MCF 10A (cell line): Measurements from ENCODE around the gene CPNE7. TPM values are rescaled to one million over a fixed set of nuclear protein-coding genes. Genes with fewer than 3 reads are reported as not detected.

Experiments
- BruUV-seq: library from RNA; stranded (reverse); fragments of 400-500 nt; replicated peaks from 2 replicates; lab custom pipeline; 2021; lab: Mats Ljungman, UMichigan
- CTCF ChIA-PET: fragments of 300-600 bp; sonication (Branson Sonifier 250); formaldehyde crosslinking; extraction: SDS; loops from one replicate; lab custom pipeline; 2021; ENCODE audit warnings: antibody characterized with exemption, inconsistent platforms; lab: Yijun Ruan, JAX
- POLR2A ChIA-PET: fragments of 300-600, 350-650 bp; sonication (Branson Sonifier 250); formaldehyde crosslinking; extraction: SDS; loops from one replicate; lab custom pipeline; 2020; ENCODE audit warnings: antibody characterized with exemption, inconsistent platforms; lab: Yijun Ruan, JAX
- DNase-seq: peaks from one replicate; pipeline ENCODE4 v3.0.0-alpha.2; 2018; ENCODE audit not compliant: unreplicated experiment
- H3K27ac Mint-ChIP-seq: one replicate; pipeline ENCODE4 v1.8.0; 2022; ENCODE audit warnings: mild to moderate bottlenecking, low read depth, mixed read lengths; ENCODE audit not compliant: unreplicated experiment
- H3K27me3 Mint-ChIP-seq: one replicate; pipeline ENCODE4 v1.8.0; 2022; ENCODE audit warnings: mixed read lengths; ENCODE audit not compliant: insufficient read depth, unreplicated experiment
- H3K36me3 Mint-ChIP-seq: one replicate; pipeline ENCODE4 v1.8.0; 2022; ENCODE audit warnings: mild to moderate bottlenecking, moderate library complexity, mixed read lengths; ENCODE audit not compliant: insufficient read depth, unreplicated experiment
- H3K4me1 Mint-ChIP-seq: one replicate; pipeline ENCODE4 v1.8.0; 2022; ENCODE audit warnings: mixed read lengths; ENCODE audit not compliant: insufficient read depth, unreplicated experiment
- H3K4me3 Mint-ChIP-seq: one replicate; pipeline ENCODE4 v1.8.0; 2022; ENCODE audit warnings: mild to moderate bottlenecking, moderate library complexity, mixed read lengths; ENCODE audit not compliant: unreplicated experiment
- H3K9me3 Mint-ChIP-seq: one replicate; pipeline ENCODE4 v1.8.0; 2022; ENCODE audit warnings: mixed read lengths; ENCODE audit not compliant: unreplicated experiment
- intact Hi-C: fragments of 100-400 bp; cut with micrococcal nuclease; formaldehyde crosslinking; loops from 2 replicates; pipeline ENCODE4 v1.14.1; 2022
- total RNA-seq: library from RNA; stranded (reverse); gene quantifications from 2 replicates; pipeline ENCODE4 v1.2.3, GENCODE V29; 2022
- TF ChIP-seq, protein P1 (sequence below): fragments of 200-600 bp; IDR thresholded peaks from one replicate; pipeline ENCODE4 v1.8.0; 2022; ENCODE audit warnings: antibody characterized with exemption, mild to moderate bottlenecking; ENCODE audit not compliant: unreplicated experiment

The CPNE7 gene
- total RNA-seq, 1 experiment from 2014 or later: 86.8 TPM

GRCh38 chr16:89544113-89544512, 31.4 kb upstream of the CPNE7 start:
- ChIA-PET POLR2A (no interaction called here), CTCF (no interaction called here)
- Mint-ChIP-seq H3K9me3 (no peaks in the 10 kb centered on the region), H3K36me3 (peaks cover 40% of the 10 kb centered on the region), H3K4me1 (no peaks in the 10 kb centered on the region), H3K27ac (no peak overlapping the region), H3K4me3 (no peak overlapping the region), H3K27me3 (no peaks in the 10 kb centered on the region)
- no peak for DNase-seq
- intact Hi-C loops: no loop called here
- TF ChIP-seq, protein P1, sequence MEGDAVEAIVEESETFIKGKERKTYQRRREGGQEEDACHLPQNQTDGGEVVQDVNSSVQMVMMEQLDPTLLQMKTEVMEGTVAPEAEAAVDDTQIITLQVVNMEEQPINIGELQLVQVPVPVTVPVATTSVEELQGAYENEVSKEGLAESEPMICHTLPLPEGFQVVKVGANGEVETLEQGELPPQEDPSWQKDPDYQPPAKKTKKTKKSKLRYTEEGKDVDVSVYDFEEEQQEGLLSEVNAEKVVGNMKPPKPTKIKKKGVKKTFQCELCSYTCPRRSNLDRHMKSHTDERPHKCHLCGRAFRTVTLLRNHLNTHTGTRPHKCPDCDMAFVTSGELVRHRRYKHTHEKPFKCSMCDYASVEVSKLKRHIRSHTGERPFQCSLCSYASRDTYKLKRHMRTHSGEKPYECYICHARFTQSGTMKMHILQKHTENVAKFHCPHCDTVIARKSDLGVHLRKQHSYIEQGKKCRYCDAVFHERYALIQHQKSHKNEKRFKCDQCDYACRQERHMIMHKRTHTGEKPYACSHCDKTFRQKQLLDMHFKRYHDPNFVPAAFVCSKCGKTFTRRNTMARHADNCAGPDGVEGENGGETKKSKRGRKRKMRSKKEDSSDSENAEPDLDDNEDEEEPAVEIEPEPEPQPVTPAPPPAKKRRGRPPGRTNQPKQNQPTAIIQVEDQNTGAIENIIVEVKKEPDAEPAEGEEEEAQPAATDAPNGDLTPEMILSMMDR: no peak
- no TSS peak for BruUV-seq

DNA sequence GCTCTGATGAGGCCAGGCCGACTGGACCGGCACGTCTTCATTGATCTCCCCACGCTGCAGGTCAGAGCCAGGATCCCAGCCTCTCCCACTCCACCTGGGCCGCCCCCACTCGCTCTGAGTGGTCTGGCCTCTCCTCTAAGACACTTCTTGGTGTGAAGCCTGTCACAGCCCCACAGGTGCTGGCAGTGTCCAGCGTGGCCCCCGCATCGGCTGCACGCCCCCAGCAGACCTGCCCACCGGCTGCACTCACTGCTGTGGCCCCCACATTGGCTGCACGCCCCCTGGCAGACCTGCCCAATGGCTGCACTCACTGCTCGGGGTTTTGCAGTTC, 30.9 kb upstream of the CPNE7 start:
- Mint-ChIP-seq H3K36me3 (peaks cover 45% of the 10 kb centered on the region), H3K27ac (no peak overlapping the region), H3K4me1 (no peaks in the 10 kb centered on the region), H3K27me3 (no peaks in the 10 kb centered on the region), H3K9me3 (no peaks in the 10 kb centered on the region), H3K4me3 (no peak overlapping the region)
- no TSS peak for BruUV-seq
- POLR2A ChIA-PET: no interaction called here
- no peak for DNase-seq
- TF ChIP-seq, protein P1: no peak
- intact Hi-C loops: no loop called here
- CTCF ChIA-PET: no interaction called here

DNA sequence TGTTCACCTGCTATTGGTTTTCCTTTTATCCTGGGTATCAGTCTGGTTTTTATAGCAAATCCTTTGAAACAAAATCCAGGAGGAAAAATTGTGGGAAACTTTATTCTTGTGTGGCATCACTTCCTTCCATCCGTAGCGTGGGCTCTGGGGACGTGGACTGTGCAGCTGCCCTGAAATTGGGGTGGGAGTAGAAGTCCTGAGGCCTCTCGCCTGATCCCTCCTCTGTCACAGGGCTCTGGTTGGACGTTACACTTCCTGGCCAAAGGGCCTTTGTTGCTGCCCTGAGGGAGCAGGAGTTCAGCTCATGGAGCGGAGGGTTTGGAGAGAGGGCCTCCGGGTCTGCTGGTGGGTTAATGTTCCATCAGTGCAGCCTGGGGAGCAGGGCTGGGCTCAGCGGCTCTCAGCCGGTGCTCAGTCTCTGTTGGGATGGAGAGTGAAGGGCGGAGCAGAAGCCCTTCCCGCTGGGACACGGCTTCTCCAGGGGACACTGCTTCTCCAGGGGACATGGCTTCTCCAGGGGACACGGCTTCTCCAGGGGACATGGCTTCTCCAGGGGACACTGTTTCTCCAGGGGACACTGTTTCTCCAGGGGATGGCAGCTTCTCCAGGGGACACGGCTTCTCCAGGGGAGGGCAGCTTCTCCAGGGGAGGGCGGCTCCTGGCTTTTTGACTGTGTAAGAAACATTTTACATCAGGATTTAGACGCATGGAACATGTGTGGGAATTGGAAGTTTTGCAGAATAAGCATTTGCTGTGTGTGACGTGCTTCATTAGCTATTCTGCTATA, 30.3 kb upstream of the CPNE7 start:
- CTCF ChIA-PET: interaction anchor here (0.8 to 1.0 kb wide), 2 partner anchors 12 to 13 kb away, joined by 4 read pairs; no protein-coding TSS in a partner anchor
- TF ChIP-seq, protein P1: no peak
- intact Hi-C loops: no loop called here
- BruUV-seq: no TSS peak
- H3K4me1 Mint-ChIP-seq: no peaks in the 10 kb centered on the region
- no peak for DNase-seq
- POLR2A ChIA-PET: no interaction called here
- H3K27ac Mint-ChIP-seq: no peak overlapping the region
- H3K36me3 Mint-ChIP-seq: peaks cover 44% of the 10 kb centered on the region
- H3K9me3 Mint-ChIP-seq: no peaks in the 10 kb centered on the region
- H3K4me3 Mint-ChIP-seq: no peak overlapping the region
- H3K27me3 Mint-ChIP-seq: no peaks in the 10 kb centered on the region

- ChIA-PET CTCF (interaction anchor here (0.8 to 1.0 kb wide), 2 partner anchors 11 to 12 kb away, joined by 4 read pairs; no protein-coding TSS in a partner anchor), POLR2A (no interaction called here)
- BruUV-seq: no TSS peak
- TF ChIP-seq, protein P1: no peak
- no peak for DNase-seq
- intact Hi-C loops: no loop called here
- Mint-ChIP-seq H3K27ac (no peak overlapping the region), H3K36me3 (peaks cover 43% of the 10 kb centered on the region), H3K27me3 (no peaks in the 10 kb centered on the region), H3K4me1 (no peaks in the 10 kb centered on the region), H3K4me3 (no peak overlapping the region), H3K9me3 (no peaks in the 10 kb centered on the region)
These were observed 29.6 kb upstream of the CPNE7 start for GRCh38 chr16:89545831-89546574.
